DMS79 (cell line): ENCODE results near the gene LPAR4.
"Not testable (repeated sequence)": the region's sequence is repeated elsewhere in the genome, so short reads cannot be mapped to it uniquely, and the experiment has no call there.

ENCODE experiments used
- DNase-seq: peaks from one replicate; lab custom pipeline; 2025; lab: John Stamatoyannopoulos, UW

LPAR4 gene

GRCh38 chrX:78747489-78747888 is at the start of gene LPAR4:
TSS of gene LPAR4 (plus strand) at chrX:78747720. CDS start at chrX:78754870, 7,150 bp downstream.
- DNase-seq, result no peak

- no peak for DNase-seq
These were observed 41.4 kb upstream of the LPAR4 start for GRCh38 chrX:78706071-78706470.

GRCh38 chrX:78708262-78708661 is 39.3 kb upstream of the LPAR4 start:
- no peak for DNase-seq

DNA sequence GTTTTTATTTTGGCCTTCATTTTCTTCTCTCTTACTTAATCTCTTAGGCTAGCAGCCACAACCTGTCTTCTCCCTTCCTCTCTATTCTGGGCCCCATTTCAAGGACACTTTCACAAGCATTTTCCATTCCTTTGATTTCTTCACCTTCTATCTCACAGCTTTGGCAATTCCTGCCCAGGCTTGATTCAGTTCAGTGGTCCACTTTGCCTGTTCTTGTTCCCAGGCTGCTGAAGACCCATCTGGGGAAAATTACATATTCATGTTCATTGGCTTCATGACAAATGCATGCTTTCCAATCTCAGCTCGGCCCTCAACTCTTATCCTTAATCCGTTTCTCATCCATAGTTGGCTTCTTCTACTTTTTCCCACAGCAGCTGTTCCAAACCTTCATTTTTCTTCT is 38.7 kb upstream of the LPAR4 start:
- DNase-seq, result no peak

GRCh38 chrX:78710171-78710570 is 37.3 kb upstream of the LPAR4 start:
- DNase-seq, result no peak

DNA sequence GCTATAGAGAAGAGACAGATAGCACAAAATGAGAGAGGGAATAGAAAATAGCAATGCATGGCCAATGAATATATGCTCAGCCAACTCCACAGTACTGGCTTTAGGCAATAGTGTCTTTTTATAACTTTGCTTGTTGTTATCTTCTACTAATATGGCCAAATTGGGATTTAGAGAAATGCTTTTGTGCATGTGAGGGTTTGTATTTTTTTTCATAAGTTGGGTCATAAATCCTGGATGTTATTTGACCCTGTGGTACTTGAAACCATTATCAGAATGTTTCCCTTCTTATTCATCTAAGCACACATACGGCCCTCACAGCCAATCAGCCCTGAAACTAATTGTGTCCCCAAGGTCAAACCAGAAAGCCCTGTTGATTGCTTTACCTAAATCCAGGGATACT is 35.2 kb upstream of the LPAR4 start:
- DNase-seq, result no peak

DNA sequence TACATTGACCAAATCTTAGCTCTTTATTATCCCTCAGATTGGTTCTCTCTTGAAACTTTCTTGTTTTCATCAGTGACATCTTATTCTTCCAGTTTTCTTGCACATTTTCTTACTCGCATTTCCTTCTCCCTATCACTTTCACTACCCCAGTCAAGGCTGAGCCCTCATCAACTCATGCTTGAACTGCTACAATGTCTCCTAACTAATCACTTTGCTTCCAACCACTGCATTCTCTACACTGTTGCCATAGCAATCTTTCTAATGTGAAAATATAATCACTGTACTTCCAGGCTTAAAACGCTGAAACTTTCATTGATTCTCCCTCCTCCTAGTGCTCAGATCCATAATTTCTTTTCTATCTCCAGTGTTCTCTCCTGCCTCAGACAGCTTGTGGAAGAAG is 22.2 kb upstream of the LPAR4 start:
- DNase-seq, result no peak

- no peak for DNase-seq
These were observed 1.0 kb upstream of the LPAR4 start for GRCh38 chrX:78746496-78746895.

GRCh38 chrX:78747971-78748370 is 451 bp downstream of the LPAR4 start:
- DNase-seq, result no peak

GRCh38 chrX:78748846-78749245 is 1.3 kb downstream of the LPAR4 start:
- DNase-seq, result no peak

GRCh38 chrX:78753571-78753970 is 6.1 kb downstream of the LPAR4 start:
- DNase-seq, result no peak

GRCh38 chrX:78754917-78755316 is 7.4 kb downstream of the LPAR4 start:
- no peak for DNase-seq

DNA sequence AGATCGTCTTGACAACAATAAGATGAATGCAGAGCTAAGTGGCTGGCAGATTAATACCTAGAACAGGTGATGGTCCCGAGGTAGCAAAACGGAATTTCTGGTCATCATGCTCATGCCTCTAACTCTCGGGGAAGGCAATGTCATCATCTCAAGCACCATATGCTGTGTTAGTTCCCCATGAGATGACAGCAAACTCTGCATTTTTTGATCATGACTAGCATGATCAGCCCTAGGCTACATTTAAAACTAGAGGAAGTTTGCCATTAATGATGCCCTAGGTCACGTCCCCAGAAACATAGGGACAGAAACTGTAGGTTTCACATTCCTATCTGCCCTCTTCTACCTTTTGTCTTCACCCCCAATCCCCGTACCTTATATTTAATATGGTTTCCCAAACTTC is 11.6 kb downstream of the LPAR4 start:
- DNase-seq, result no peak

GRCh38 chrX:78769101-78769755 is 21.7 kb downstream of the LPAR4 start:
- DNase-seq, result no peak

DNA sequence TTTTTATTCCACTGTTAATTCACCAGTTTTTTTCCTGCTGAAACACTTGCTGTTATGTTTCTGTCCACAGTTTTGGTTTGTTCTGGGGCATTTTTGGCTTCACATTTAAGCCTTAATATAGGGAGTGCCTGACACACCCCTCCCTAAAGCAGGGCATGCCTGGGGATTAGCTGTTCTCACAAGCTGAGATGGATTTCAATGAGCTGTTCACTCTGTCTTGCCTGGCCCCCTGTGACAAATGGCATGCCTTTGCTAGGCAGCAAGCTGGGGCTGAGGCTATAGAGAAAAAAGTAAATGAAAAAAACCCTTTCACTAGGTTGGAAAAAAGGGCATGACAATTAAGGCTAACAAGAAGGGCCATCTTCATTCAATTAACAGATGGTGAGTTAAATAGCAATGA is 22.4 kb downstream of the LPAR4 start:
- DNase-seq, result no peak

DNA sequence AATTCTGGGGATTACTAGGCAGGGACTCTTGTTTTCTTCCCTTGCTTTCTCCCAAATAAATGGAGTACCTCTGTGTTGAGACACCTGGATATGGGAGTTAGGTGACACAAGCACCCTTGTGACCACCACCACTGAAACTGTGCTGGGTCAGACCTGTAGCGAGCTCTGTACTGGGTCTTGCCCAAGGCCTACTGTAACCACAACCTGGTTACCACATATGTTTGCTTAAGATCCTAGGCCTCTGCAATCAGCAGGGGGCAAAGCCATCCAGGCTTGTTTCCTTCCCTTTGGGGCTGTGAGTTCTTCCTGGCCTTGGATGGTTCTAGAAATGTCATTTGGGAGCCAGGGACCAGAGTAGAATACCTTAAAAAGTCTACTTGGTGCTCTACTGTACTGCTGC is 49.4 kb downstream of the LPAR4 start:
- no peak for DNase-seq

GRCh38 chrX:78800114-78800513 is 52.6 kb downstream of the LPAR4 start:
- no peak for DNase-seq

DNA sequence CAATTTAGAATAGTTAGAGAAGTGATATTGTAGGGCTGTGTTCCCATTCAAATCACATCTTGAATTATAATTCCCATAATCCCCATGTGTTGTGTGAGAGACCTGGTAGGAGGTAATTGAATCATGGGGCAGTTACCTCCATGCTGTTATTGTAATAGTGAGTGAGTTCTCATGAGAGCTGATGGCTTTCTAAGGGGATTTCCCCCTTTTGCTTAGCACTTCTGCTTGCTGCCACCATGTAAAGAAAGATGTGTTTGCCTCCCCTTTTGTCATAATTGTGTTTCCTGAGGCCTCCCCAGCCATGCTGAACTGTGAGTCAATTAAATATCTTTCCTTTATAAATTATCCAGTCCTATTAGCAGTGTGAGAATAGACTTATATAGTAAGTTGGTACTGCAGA is 53.2 kb downstream of the LPAR4 start:
- no peak for DNase-seq

GRCh38 chrX:78801522-78801921 is 54.0 kb downstream of the LPAR4 start:
- DNase-seq, result no peak

- DNase-seq, result not testable (repeated sequence)
These were observed 55.0 kb downstream of the LPAR4 start for GRCh38 chrX:78802526-78802925.
